Prostate gland (tissue), 2 donors: ENCODE data around the gene JARID2.

Source experiments
- CTCF ChIP-seq, 4 experiments: fragments of 200-600 bp in 2 of 4; fragments of 450-650 bp in 2 of 4; sonication (generic) in 2 of 4; IDR thresholded peaks; 1 replicate in 3 of 4; 2 replicates in 1 of 4; pipeline ENCODE4 v1.5.1; 2016 to 2019; ENCODE audit warnings: antibody characterized with exemption in 4 of 4, mild to moderate bottlenecking in 2 of 4, moderate library complexity in 2 of 4
- POLR2A ChIP-seq: fragments of 450-650 bp; IDR thresholded peaks from one replicate; pipeline ENCODE4 v1.6.1; 2016; ENCODE audit warnings: antibody characterized with exemption, mild to moderate bottlenecking
- POLR2AphosphoS5 ChIP-seq: sonication (generic); formaldehyde crosslinking; IDR thresholded peaks from one replicate; pipeline ENCODE4 v1.6.1; 2017; ENCODE audit warnings: antibody characterized with exemption

- TF ChIP-seq CTCF (IDR thresholded peaks at IDR 0.05), result no peak
- TF ChIP-seq POLR2AphosphoS5, result no peak
- TF ChIP-seq POLR2A, result no peak
These were observed 190.6 kb downstream of the JARID2 start for GRCh38 chr6:15436451-15436850.
